Keratinocyte (primary cell): ENCODE data around the gene MAP3K2. TPM values are rescaled to one million over a fixed set of nuclear protein-coding genes. Genes with fewer than 3 reads are reported as not detected.

ENCODE experiments used
- DNase-seq: peaks from one replicate; pipeline ENCODE4 v3.0.0-alpha.2; 2011; ENCODE audit warnings: low read depth, missing footprints, low spot score
- FAIRE-seq: peaks from 2 replicates; lab custom pipeline; 2011; peaks lifted over from hg19 to GRCh38; lab: Jason Lieb, UNC
- H2AFZ ChIP-seq: 2 replicates; pipeline ENCODE4 v1.6.0; 2012; ENCODE audit warnings: low read length, control low read depth, inconsistent platforms; ENCODE audit not compliant: control insufficient read depth
- H3K27ac ChIP-seq: 2 replicates; pipeline ENCODE4 v1.5.1; 2011; ENCODE audit warnings: low read length; ENCODE audit not compliant: control insufficient read depth, insufficient read depth
- H3K27me3 ChIP-seq: 3 replicates; pipeline ENCODE4 v1.6.0; 2011; ENCODE audit warnings: low read length; ENCODE audit not compliant: control insufficient read depth, insufficient read depth; ENCODE audit errors: extremely low read depth
- H3K36me3 ChIP-seq, 2 experiments: 2 replicates in 1 of 2; 3 replicates in 1 of 2; pipeline ENCODE4 v1.5.1; 2011; ENCODE audit warnings: low read length in 2 of 2, mild to moderate bottlenecking in 1 of 2; ENCODE audit not compliant: control insufficient read depth in 2 of 2, insufficient read depth in 2 of 2; ENCODE audit errors: extremely low read depth in 1 of 2
- H3K4me1 ChIP-seq: 3 replicates; pipeline ENCODE4 v1.5.1; 2011; ENCODE audit warnings: low read length; ENCODE audit not compliant: control insufficient read depth, insufficient read depth; ENCODE audit errors: extremely low read depth
- H3K4me2 ChIP-seq: 3 replicates; pipeline ENCODE4 v1.6.0; 2011; ENCODE audit warnings: low read depth, low read length; ENCODE audit not compliant: control insufficient read depth, insufficient read depth; ENCODE audit errors: extremely low read depth
- H3K4me3 ChIP-seq, 3 experiments: fragments of 200-600 bp in 1 of 3; sonication (generic) in 1 of 3; 2 replicates in 2 of 3; 3 replicates in 1 of 3; pipeline ENCODE4 v1.5.1; 2011 to 2016; ENCODE audit warnings: low read length in 3 of 3, mild to moderate bottlenecking in 3 of 3, control low read depth in 2 of 3, inconsistent platforms in 1 of 3, low read depth in 1 of 3, mixed read lengths in 1 of 3, mixed run types in 1 of 3, moderate library complexity in 1 of 3; ENCODE audit not compliant: control insufficient read depth in 2 of 3, insufficient read depth in 2 of 3; ENCODE audit errors: extremely low read depth in 1 of 3
- H3K79me2 ChIP-seq: 2 replicates; pipeline ENCODE4 v1.6.0; 2012; ENCODE audit warnings: low read length; ENCODE audit not compliant: control insufficient read depth, insufficient read depth
- H3K9ac ChIP-seq: 3 replicates; pipeline ENCODE4 v1.6.0; 2011; ENCODE audit warnings: low read length; ENCODE audit not compliant: control insufficient read depth, insufficient read depth; ENCODE audit errors: extremely low read depth
- H3K9me1 ChIP-seq: 3 replicates; pipeline ENCODE4 v1.6.0; 2011; ENCODE audit warnings: low read length; ENCODE audit not compliant: control insufficient read depth, insufficient read depth; ENCODE audit errors: extremely low read depth
- H3K9me3 ChIP-seq: 2 replicates; pipeline ENCODE4 v1.5.1; 2012; ENCODE audit warnings: low read depth, low read length; ENCODE audit not compliant: control insufficient read depth
- H4K20me1 ChIP-seq: 3 replicates; pipeline ENCODE4 v1.6.0; 2011; ENCODE audit warnings: low read length; ENCODE audit not compliant: control insufficient read depth, insufficient read depth; ENCODE audit errors: extremely low read depth
- CTCF ChIP-seq, 3 experiments: IDR thresholded peaks in 1 of 3; conservative IDR thresholded peaks in 1 of 3; optimal IDR thresholded peaks in 1 of 3; 2 replicates in 2 of 3; 3 replicates in 1 of 3; pipeline versions ENCODE3 to v1.5.1; 2011; ENCODE audit warnings: low read length in 3 of 3, mild to moderate bottlenecking in 3 of 3, moderate library complexity in 2 of 3, control low read depth in 1 of 3, inconsistent platforms in 1 of 3; ENCODE audit not compliant: insufficient read depth in 2 of 3; ENCODE audit errors: extremely low read depth in 1 of 3
- EZH2 ChIP-seq: IDR thresholded peaks from one replicate; pipeline ENCODE4 v1.6.1; 2012; ENCODE audit warnings: inconsistent platforms, mild to moderate bottlenecking, low read length, moderate library complexity
- dilution Hi-C: fragments of 300-500 bp; cut with MboI; formaldehyde crosslinking; loops from one replicate; pipeline ENCODE4 v1.7.0; 2020; ENCODE audit warnings: low sequenced_read_pairs; ENCODE audit not compliant: extremely low pct_ligation_motif_present
- polyA plus RNA-seq, 5 experiments: library from polyadenylated mRNA; depleted of rRNA in 3 of 5; stranded (reverse) in 3 of 5; stranded (forward) in 1 of 5; unstranded in 1 of 5; fragments of >200 nt; gene quantifications; 1 replicate in 1 of 5; 2 replicates in 3 of 5; 3 replicates in 1 of 5; pipeline versions ENCODE4 v1.2.1 to v1.2.3, GENCODE V29; 2011 to 2012; ENCODE audit warnings: missing spikeins in 2 of 5, low read depth in 1 of 5, low replicate concordance in 1 of 5
- small RNA-seq, 3 experiments: library from RNA; depleted of rRNA; stranded (forward); fragments of <200 nt; gene quantifications; one replicate each; pipeline ENCODE3, GENCODE V24; 2012; ENCODE audit warnings: low read depth in 3 of 3, low replicate concordance in 1 of 3; ENCODE audit not compliant: insufficient read length in 3 of 3

The MAP3K2 gene
- polyA plus RNA-seq, 1 donor (not counting 4 experiments of a cell fraction or from before 2014, with no cell fraction given): 11.9 TPM

- H3K9me3 ChIP-seq: no peaks in the 10 kb centered on the region
- H3K4me3 ChIP-seq: no peak overlapping the region
- DNase-seq: no peak
- no peak overlapping the region for H3K4me2 ChIP-seq
- no peak overlapping the region for H3K27ac ChIP-seq
- no peak overlapping the region for H2AFZ ChIP-seq
- H3K27me3 ChIP-seq: no peaks in the 10 kb centered on the region
- no peaks in the 10 kb centered on the region for H3K79me2 ChIP-seq
- H3K36me3 ChIP-seq: peaks cover 6 to 12% of the 10 kb centered on the region in 2 experiments
- H3K9me1 ChIP-seq: no peaks in the 10 kb centered on the region
- peaks cover 4% of the 10 kb centered on the region for H3K4me1 ChIP-seq
- no peak for TF ChIP-seq CTCF (optimal IDR thresholded peaks at IDR 0.05 in 1 of 3, IDR thresholded peaks at IDR 0.05 in 1 of 3, conservative IDR thresholded peaks at IDR 0.05 in 1 of 3; ENCODE audit: extremely low read depth in 1 of 3, insufficient read depth in 2 of 3, low read length in 3 of 3)
- TF ChIP-seq EZH2: no peak
- H4K20me1 ChIP-seq: no peaks in the 10 kb centered on the region
- H3K9ac ChIP-seq: no peak overlapping the region
- FAIRE-seq: no peak
- dilution Hi-C loops: no loop called here
Measured at GRCh38 chr2:127254386-127254981, 133.3 kb downstream of the MAP3K2 start.

Small RNAs within 50 kb of the gene (small RNA-seq; reads per million reads assigned to genes)
- gene MIR4783: 0 reads per million in 3 experiments
- gene RNU6-1147P: 0 to 2.5 (median 0.33) reads per million in 3 experiments

Other genes starting within 250 kb of the MAP3K2 start
- 3.1 to 7.9 TPM (median 6.1 TPM) in 3 replicates for gene CYP27C1, start 167.7 kb downstream of the MAP3K2 start, polyA plus RNA-seq
- gene ERCC3, start 93.8 kb downstream of the MAP3K2 start, polyA plus RNA-seq: 40.1 to 49.0 TPM (median 40.6 TPM) in 3 replicates
- gene PROC, start 30.5 kb upstream of the MAP3K2 start, polyA plus RNA-seq: 0.16 to 0.42 TPM (median 0.33 TPM) in 3 replicates
- gene IWS1, start 138.5 kb upstream of the MAP3K2 start, polyA plus RNA-seq: 34.8 to 52.0 TPM (median 50.3 TPM) in 3 replicates
- not detected in 3 replicates for gene MYO7B, start 147.7 kb upstream of the MAP3K2 start, polyA plus RNA-seq